H9 (cell line): ENCODE data around the gene RGS6. TPM values are rescaled to one million over a fixed set of nuclear protein-coding genes. Genes with fewer than 3 reads are reported as not detected.

Experiments
- DNase-seq: peaks from one replicate; pipeline ENCODE4 v3.0.0-alpha.2; 2017
- H2AFZ ChIP-seq: one replicate; pipeline ENCODE4 v1.6.1; 2013; ENCODE audit warnings: mild to moderate bottlenecking, low read length, control low read depth, moderate library complexity
- H2AK5ac ChIP-seq: 2 replicates; pipeline ENCODE4 v1.6.1; 2013; ENCODE audit warnings: low read length, control low read depth, mixed read lengths; ENCODE audit not compliant: insufficient read length
- H2BK120ac ChIP-seq: one replicate; pipeline ENCODE4 v1.6.1; 2013; ENCODE audit warnings: low read depth, mild to moderate bottlenecking, low read length, control low read depth, inconsistent platforms; ENCODE audit not compliant: poor library complexity, severe bottlenecking
- H2BK12ac ChIP-seq: 2 replicates; pipeline ENCODE4 v1.6.1; 2013; ENCODE audit warnings: low read length, control low read depth, mixed read lengths, low read depth; ENCODE audit not compliant: insufficient read length
- H2BK15ac ChIP-seq: 2 replicates; pipeline ENCODE4 v1.6.1; 2013; ENCODE audit warnings: low read depth, low read length, control low read depth
- H2BK20ac ChIP-seq: one replicate; pipeline ENCODE4 v1.6.1; 2013; ENCODE audit warnings: low read depth, mild to moderate bottlenecking, low read length, control low read depth, inconsistent platforms; ENCODE audit not compliant: poor library complexity, severe bottlenecking
- H2BK5ac ChIP-seq: 2 replicates; pipeline ENCODE4 v1.6.1; 2013; ENCODE audit warnings: low read length, control low read depth, mixed read lengths; ENCODE audit not compliant: insufficient read length
- H3K14ac ChIP-seq: 2 replicates; pipeline ENCODE4 v1.6.1; 2013; ENCODE audit warnings: low read length, control low read depth; ENCODE audit not compliant: insufficient read depth
- H3K18ac ChIP-seq: 2 replicates; pipeline ENCODE4 v1.6.1; 2013; ENCODE audit warnings: low read depth, mild to moderate bottlenecking, mixed read lengths, low read length, control low read depth; ENCODE audit not compliant: insufficient read length
- H3K23ac ChIP-seq: 2 replicates; pipeline ENCODE4 v1.6.1; 2013; ENCODE audit warnings: low read length, control low read depth, mixed read lengths, low read depth; ENCODE audit not compliant: insufficient read length
- H3K23me2 ChIP-seq: 2 replicates; pipeline ENCODE4 v1.6.1; 2013; ENCODE audit warnings: low read depth, mild to moderate bottlenecking, mixed read lengths, low read length, control low read depth; ENCODE audit not compliant: insufficient read length, poor library complexity, severe bottlenecking
- H3K27ac ChIP-seq: 2 replicates; pipeline ENCODE4 v1.5.1; 2013; ENCODE audit warnings: low read length, control low read depth, mixed read lengths, low read depth; ENCODE audit not compliant: insufficient read length
- H3K27me3 ChIP-seq: 2 replicates; pipeline ENCODE4 v1.6.1; 2013; ENCODE audit warnings: low read length, control low read depth, inconsistent platforms; ENCODE audit not compliant: insufficient read depth
- H3K4ac ChIP-seq: 2 replicates; pipeline ENCODE4 v1.6.1; 2013; ENCODE audit warnings: low read depth, mild to moderate bottlenecking, control low read depth, inconsistent platforms, low read length, moderate library complexity
- H3K4me1 ChIP-seq: 2 replicates; pipeline ENCODE4 v1.6.1; 2013; ENCODE audit warnings: low read length, control low read depth, inconsistent platforms; ENCODE audit not compliant: insufficient read depth
- H3K4me2 ChIP-seq: 2 replicates; pipeline ENCODE4 v1.6.1; 2013; ENCODE audit warnings: low read length, control low read depth, mixed read lengths; ENCODE audit not compliant: insufficient read length, insufficient read depth
- H3K56ac ChIP-seq: 2 replicates; pipeline ENCODE4 v1.6.1; 2013; ENCODE audit warnings: low read depth, mild to moderate bottlenecking, mixed read lengths, low read length, control low read depth; ENCODE audit not compliant: insufficient read length
- H3K79me1 ChIP-seq: 2 replicates; pipeline ENCODE4 v1.6.1; 2013; ENCODE audit warnings: low read depth, mild to moderate bottlenecking, moderate library complexity, low read length, control low read depth, inconsistent platforms; ENCODE audit not compliant: insufficient read depth, poor library complexity, severe bottlenecking
- H3K79me2 ChIP-seq: 2 replicates; pipeline ENCODE4 v1.6.1; 2013; ENCODE audit warnings: low read length, control low read depth, inconsistent platforms; ENCODE audit not compliant: insufficient read depth
- H3K9ac ChIP-seq: 2 replicates; pipeline ENCODE4 v1.6.1; 2013; ENCODE audit warnings: low read length, control low read depth, mixed read lengths; ENCODE audit not compliant: insufficient read length; ENCODE audit errors: extremely low read depth
- H3K9me3 ChIP-seq: one replicate; pipeline ENCODE4 v1.6.1; 2013; ENCODE audit warnings: low read depth, low read length, inconsistent platforms; ENCODE audit not compliant: control insufficient read depth
- H3T11ph ChIP-seq: one replicate; pipeline ENCODE4 v1.6.1; 2013; ENCODE audit warnings: mild to moderate bottlenecking, low read length, control low read depth, inconsistent platforms
- H4K20me1 ChIP-seq: one replicate; pipeline ENCODE4 v1.6.1; 2013; ENCODE audit not compliant: control insufficient read depth, insufficient read length, insufficient read depth
- H4K5ac ChIP-seq: 2 replicates; pipeline ENCODE4 v1.6.1; 2013; ENCODE audit warnings: low read depth, mild to moderate bottlenecking, mixed read lengths, low read length, control low read depth; ENCODE audit not compliant: insufficient read length
- H4K8ac ChIP-seq: replicated peaks from 2 replicates; pipeline ENCODE4 v1.6.1; 2013; ENCODE audit warnings: low read length, control low read depth, mixed read lengths, low read depth; ENCODE audit not compliant: insufficient read length
- H4K91ac ChIP-seq: 2 replicates; pipeline ENCODE4 v1.6.1; 2013; ENCODE audit warnings: low read depth, mild to moderate bottlenecking, moderate library complexity, mixed read lengths, low read length, control low read depth; ENCODE audit not compliant: insufficient read length
- H3K27ac Mint-ChIP-seq, 3 experiments: 2 replicates in 2 of 3; 3 replicates in 1 of 3; pipeline ENCODE4 v1.8.0; 2020 to 2021; ENCODE audit warnings: mixed read lengths in 3 of 3, mild to moderate bottlenecking in 1 of 3, moderate library complexity in 1 of 3
- H3K27me3 Mint-ChIP-seq: 2 replicates; pipeline ENCODE4 v1.8.0; 2021; ENCODE audit warnings: low read depth, mild to moderate bottlenecking, moderate library complexity, mixed read lengths
- H3K36me3 Mint-ChIP-seq, 3 experiments: 2 replicates in 2 of 3; 3 replicates in 1 of 3; pipeline ENCODE4 v1.8.0; 2020 to 2021; ENCODE audit warnings: low read depth in 3 of 3, mixed read lengths in 3 of 3; ENCODE audit not compliant: insufficient read depth in 1 of 3
- H3K4me1 Mint-ChIP-seq, 2 experiments: 2 replicates each; pipeline ENCODE4 v1.8.0; 2020; ENCODE audit warnings: mixed read lengths in 2 of 2
- H3K4me3 Mint-ChIP-seq, 2 experiments: 2 replicates in 1 of 2; 3 replicates in 1 of 2; pipeline ENCODE4 v1.8.0; 2020 to 2021; ENCODE audit warnings: mild to moderate bottlenecking in 2 of 2, mixed read lengths in 2 of 2, moderate library complexity in 1 of 2
- H3K9me3 Mint-ChIP-seq, 2 experiments: 2 replicates in 1 of 2; 3 replicates in 1 of 2; pipeline ENCODE4 v1.8.0; 2020; ENCODE audit warnings: mild to moderate bottlenecking in 2 of 2, mixed read lengths in 2 of 2, moderate library complexity in 1 of 2
- WGBS: extraction: QIAGEN DNeasy Blood & Tissue Kit; methylation state at CpG from one replicate; pipeline ENCODE4 v1.1.7; 2013; ENCODE audit warnings: missing lambda C conversion rate, low lambda C conversion rate, mixed read lengths; ENCODE audit not compliant: insufficient read length; ENCODE audit errors: extremely low coverage; 5-methylcytosine and 5-hydroxymethylcytosine counted together
- total RNA-seq: library from RNA; stranded (reverse); gene quantifications from 2 replicates; pipeline ENCODE4 v1.2.1, GENCODE V29; 2021
- TF ChIP-seq, protein P1 (sequence below): fragments of 200-600 bp; sonication (generic); conservative IDR thresholded peaks from 3 replicates; pipeline ENCODE4 v1.8.0; 2021; ENCODE audit warnings: antibody characterized with exemption, mild to moderate bottlenecking

The RGS6 gene
- total RNA-seq, 1 experiment from 2014 or later = 3.0 TPM

DNA sequence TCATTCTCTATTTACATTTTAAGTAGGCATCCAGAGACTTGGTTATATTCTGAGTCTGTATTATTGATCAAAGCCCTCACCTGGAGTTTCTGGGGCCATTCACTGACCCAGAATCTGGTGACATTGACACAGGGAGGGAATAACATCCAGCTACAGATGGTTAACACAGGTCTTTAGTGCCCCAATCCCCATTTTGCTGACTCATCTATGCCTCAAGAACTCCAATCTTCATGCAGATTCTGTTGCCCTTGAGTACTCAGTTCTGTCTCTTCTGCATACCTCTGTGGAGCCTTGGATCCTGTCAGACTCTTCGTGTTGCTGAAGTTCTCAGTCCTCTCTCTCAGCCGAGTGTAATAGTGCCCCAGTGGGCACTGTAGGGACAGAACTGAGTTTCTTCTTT is 208.9 kb downstream of the RGS6 start:
- Histone ChIP-seq H3K27ac (no peak overlapping the region), H3K56ac (no peak overlapping the region), H3K23ac (no peak overlapping the region), H2AK5ac (no peak overlapping the region), H3K27me3 (no peaks in the 10 kb centered on the region), H4K20me1 (no peaks in the 10 kb centered on the region), H3K14ac (no peak overlapping the region), H3K4ac (no peak overlapping the region), H3K4me1 (no peaks in the 10 kb centered on the region), H2BK120ac (no peak overlapping the region), H3K79me2 (no peaks in the 10 kb centered on the region), H3K9me3 (no peaks in the 10 kb centered on the region), H2BK20ac (no peak overlapping the region), H4K5ac (no peak overlapping the region), H3T11ph (no peak overlapping the region), H2AFZ (no peak overlapping the region), H3K23me2 (no peaks in the 10 kb centered on the region), H3K18ac (no peak overlapping the region), H4K8ac (no peak overlapping the region), H3K9ac (no peak overlapping the region), H2BK15ac (no peak overlapping the region), H2BK5ac (no peak overlapping the region), H3K79me1 (no peaks in the 10 kb centered on the region), H3K4me2 (no peak overlapping the region), H4K91ac (no peak overlapping the region), H2BK12ac (no peak overlapping the region)
- Mint-ChIP-seq H3K9me3 (peaks cover 2 to 10% of the 10 kb centered on the region in 2 experiments; a peak in 3 of 5 replicates), H3K4me3 (no peak overlapping the region), H3K27me3 (no peaks in the 10 kb centered on the region; the same call in 1 of the 2 replicates), H3K36me3 (no peaks in the 10 kb centered on the region; a peak in 2 of 7 replicates), H3K4me1 (peaks cover 0 to 2% of the 10 kb centered on the region in 2 experiments; a peak in 1 of 4 replicates), H3K27ac (no peak overlapping the region)
- no peak for DNase-seq
- TF ChIP-seq, protein P1, sequence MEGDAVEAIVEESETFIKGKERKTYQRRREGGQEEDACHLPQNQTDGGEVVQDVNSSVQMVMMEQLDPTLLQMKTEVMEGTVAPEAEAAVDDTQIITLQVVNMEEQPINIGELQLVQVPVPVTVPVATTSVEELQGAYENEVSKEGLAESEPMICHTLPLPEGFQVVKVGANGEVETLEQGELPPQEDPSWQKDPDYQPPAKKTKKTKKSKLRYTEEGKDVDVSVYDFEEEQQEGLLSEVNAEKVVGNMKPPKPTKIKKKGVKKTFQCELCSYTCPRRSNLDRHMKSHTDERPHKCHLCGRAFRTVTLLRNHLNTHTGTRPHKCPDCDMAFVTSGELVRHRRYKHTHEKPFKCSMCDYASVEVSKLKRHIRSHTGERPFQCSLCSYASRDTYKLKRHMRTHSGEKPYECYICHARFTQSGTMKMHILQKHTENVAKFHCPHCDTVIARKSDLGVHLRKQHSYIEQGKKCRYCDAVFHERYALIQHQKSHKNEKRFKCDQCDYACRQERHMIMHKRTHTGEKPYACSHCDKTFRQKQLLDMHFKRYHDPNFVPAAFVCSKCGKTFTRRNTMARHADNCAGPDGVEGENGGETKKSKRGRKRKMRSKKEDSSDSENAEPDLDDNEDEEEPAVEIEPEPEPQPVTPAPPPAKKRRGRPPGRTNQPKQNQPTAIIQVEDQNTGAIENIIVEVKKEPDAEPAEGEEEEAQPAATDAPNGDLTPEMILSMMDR = no peak
- WGBS = no CpG with 5 or more reads among the region's 2 CpGs
